Ishikawa (cell line): ENCODE data around the gene C12orf76.

Experiments
- TF ChIP-seq, protein P1 (sequence below): IDR thresholded peaks from 2 replicates; pipeline ENCODE4 v1.6.1; 2012
- TF ChIP-seq, protein P2 (sequence below): IDR thresholded peaks from 2 replicates; pipeline ENCODE4 v1.6.1; 2012
- TF ChIP-seq, protein P3 (sequence below): IDR thresholded peaks from 2 replicates; pipeline ENCODE4 v1.6.1; 2012; ENCODE audit warnings: low read depth, mild to moderate bottlenecking

DNA sequence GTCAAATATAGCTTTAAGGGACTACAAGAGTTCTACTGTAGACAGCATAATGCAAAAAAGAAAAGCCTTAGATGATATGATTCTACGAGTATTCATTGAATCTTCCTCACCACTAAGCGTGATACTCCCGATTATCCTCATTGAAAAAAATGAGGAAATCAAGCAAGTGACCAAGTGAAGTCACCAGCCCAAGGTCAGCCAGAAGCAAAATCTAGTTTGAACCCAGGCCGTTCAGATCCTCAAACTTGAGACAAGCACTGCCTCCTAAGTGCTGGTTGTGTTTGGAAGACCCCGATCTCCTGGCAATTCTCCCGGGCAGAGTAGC is 53.0 kb downstream of the C12orf76 start:
- TF ChIP-seq, protein P1, sequence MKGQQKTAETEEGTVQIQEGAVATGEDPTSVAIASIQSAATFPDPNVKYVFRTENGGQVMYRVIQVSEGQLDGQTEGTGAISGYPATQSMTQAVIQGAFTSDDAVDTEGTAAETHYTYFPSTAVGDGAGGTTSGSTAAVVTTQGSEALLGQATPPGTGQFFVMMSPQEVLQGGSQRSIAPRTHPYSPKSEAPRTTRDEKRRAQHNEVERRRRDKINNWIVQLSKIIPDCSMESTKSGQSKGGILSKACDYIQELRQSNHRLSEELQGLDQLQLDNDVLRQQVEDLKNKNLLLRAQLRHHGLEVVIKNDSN, result no peak
- TF ChIP-seq, protein P2, sequence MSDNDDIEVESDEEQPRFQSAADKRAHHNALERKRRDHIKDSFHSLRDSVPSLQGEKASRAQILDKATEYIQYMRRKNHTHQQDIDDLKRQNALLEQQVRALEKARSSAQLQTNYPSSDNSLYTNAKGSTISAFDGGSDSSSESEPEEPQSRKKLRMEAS, result no peak
- TF ChIP-seq, protein P3, sequence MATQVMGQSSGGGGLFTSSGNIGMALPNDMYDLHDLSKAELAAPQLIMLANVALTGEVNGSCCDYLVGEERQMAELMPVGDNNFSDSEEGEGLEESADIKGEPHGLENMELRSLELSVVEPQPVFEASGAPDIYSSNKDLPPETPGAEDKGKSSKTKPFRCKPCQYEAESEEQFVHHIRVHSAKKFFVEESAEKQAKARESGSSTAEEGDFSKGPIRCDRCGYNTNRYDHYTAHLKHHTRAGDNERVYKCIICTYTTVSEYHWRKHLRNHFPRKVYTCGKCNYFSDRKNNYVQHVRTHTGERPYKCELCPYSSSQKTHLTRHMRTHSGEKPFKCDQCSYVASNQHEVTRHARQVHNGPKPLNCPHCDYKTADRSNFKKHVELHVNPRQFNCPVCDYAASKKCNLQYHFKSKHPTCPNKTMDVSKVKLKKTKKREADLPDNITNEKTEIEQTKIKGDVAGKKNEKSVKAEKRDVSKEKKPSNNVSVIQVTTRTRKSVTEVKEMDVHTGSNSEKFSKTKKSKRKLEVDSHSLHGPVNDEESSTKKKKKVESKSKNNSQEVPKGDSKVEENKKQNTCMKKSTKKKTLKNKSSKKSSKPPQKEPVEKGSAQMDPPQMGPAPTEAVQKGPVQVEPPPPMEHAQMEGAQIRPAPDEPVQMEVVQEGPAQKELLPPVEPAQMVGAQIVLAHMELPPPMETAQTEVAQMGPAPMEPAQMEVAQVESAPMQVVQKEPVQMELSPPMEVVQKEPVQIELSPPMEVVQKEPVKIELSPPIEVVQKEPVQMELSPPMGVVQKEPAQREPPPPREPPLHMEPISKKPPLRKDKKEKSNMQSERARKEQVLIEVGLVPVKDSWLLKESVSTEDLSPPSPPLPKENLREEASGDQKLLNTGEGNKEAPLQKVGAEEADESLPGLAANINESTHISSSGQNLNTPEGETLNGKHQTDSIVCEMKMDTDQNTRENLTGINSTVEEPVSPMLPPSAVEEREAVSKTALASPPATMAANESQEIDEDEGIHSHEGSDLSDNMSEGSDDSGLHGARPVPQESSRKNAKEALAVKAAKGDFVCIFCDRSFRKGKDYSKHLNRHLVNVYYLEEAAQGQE, result no peak
